ENCODE measurements around the gene PPP2R3A.
"Not testable (repeated sequence)": the region's sequence is repeated elsewhere in the genome, so short reads cannot be mapped to it uniquely, and the experiment has no call there.

PPP2R3A gene

DNA sequence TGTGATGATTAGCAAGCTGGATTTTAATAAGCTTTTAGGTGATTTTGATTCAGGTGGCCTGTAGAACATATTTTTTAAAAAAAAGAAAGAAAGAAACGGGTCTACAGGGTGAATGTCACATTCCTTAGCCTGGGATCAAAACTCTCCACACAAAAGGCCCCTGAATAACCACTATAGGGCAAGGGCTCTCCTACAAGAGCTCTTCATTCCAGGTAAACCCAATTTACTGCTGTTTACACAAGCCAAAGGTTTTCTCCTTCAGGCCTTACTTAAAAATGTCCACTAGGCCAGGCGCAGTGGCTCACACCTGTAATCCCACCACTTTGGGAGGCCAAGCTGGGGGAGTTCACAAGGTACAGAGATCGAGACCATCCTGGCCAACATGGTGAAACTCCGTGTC, 222.3 kb downstream of the PPP2R3A start:
- no peak for DNase-seq (ENCODE audit: low spot score)
- TF ChIP-seq, protein P1, sequence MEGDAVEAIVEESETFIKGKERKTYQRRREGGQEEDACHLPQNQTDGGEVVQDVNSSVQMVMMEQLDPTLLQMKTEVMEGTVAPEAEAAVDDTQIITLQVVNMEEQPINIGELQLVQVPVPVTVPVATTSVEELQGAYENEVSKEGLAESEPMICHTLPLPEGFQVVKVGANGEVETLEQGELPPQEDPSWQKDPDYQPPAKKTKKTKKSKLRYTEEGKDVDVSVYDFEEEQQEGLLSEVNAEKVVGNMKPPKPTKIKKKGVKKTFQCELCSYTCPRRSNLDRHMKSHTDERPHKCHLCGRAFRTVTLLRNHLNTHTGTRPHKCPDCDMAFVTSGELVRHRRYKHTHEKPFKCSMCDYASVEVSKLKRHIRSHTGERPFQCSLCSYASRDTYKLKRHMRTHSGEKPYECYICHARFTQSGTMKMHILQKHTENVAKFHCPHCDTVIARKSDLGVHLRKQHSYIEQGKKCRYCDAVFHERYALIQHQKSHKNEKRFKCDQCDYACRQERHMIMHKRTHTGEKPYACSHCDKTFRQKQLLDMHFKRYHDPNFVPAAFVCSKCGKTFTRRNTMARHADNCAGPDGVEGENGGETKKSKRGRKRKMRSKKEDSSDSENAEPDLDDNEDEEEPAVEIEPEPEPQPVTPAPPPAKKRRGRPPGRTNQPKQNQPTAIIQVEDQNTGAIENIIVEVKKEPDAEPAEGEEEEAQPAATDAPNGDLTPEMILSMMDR (IDR thresholded peaks at IDR 0.05; ENCODE audit: extremely low read depth, missing control alignments), result no peak

DNA sequence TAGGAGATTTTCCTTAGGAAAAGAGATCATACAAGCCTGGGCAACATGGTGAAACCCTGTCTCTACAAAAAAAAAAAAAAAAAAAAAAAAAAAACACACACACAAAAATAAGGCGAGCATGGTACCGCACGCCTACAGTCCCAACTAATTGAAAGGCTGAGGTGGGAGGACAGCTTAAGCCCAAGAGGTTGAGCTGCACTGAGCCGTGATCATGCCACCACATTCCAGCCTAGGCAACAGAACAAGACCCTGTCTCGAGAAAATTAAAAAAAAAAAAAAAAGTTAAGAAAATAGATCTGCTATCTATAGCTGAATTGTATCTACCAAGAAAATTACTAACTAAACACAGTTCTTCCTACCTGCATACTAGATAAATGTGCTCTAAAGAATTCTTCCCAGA, 223.5 kb downstream of the PPP2R3A start:
- TF ChIP-seq, protein P1 (IDR thresholded peaks at IDR 0.05; ENCODE audit: extremely low read depth, missing control alignments), result no peak
- no peak for DNase-seq (ENCODE audit: low spot score)

DNA sequence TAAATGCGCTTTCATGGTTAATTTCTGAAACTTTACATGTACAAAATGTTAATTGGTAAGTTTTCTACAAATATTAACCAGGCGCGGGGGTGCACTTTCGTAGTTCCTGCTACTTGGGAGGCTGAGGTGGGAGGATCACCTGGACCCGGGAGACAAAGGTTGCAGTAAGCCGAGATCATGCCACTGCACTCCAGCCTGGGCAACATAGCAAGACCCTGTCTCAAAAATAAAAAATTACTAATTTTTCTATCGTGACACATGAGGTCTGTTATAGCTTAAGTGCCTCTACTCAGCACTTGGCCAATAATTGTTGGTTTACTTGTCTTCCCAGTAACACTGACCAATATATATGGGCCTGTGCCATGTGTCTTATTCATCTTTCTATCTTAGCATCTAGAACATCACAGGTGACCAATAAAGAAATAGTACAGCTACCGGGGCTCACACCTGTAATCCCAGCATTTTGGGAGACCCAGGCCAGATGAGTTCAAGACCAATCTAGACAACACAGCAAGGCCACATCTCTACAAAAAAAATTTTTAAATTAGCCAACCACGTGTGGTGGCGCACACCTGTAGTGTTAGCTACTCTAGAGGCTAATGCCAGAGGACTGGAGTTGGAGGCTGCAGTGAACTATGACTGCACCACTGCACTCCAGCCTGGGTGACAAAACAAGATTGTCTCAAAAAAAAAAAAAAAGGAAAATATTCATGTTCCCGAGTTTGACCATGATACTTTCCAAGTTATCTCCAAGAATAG, 224.5 kb downstream of the PPP2R3A start:
- DNase-seq (ENCODE audit: low spot score), result no peak
- TF ChIP-seq, protein P1 (IDR thresholded peaks at IDR 0.05; ENCODE audit: extremely low read depth, missing control alignments), result no peak

DNA sequence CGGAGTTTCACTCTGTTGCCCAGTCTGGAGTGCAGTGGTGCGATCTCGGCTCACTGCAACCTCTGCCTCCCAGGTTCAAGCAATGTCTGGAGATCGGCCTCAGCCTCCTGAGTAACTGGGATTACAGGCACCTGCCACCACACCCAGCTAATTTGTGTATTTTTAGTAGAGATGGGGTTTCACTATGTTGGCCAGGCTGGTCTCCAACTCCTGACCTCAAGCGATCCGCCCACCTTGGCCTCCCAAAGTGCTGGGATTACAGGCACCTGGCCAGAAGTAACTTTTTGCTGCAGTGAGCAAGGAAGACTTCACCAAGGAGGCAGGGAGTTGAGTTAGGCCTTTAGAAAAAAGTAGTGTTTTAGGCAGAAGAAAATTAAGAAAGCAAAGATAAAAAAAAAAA, 226.7 kb downstream of the PPP2R3A start:
- DNase-seq (ENCODE audit: low spot score), result not testable (repeated sequence)

DNA sequence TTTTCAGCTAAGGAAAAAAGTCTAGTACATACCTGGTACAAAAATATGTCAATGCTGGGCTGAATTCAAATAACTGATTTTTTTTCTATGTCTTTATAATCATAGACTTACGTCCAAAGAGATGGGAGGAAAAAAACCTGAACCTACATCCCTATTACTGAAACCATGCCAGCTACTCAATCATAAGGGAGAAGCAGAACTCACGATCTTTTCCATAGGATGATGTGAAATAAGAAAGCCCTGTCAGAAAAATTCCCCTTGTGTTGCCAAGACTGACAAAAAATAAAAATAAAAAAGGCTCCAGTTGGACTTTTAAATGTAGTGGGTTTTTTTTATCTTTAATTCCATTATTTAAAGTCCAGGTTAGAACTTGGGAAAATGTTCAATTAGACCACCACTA, 227.3 kb downstream of the PPP2R3A start:
- TF ChIP-seq, protein P1 (IDR thresholded peaks at IDR 0.05; ENCODE audit: extremely low read depth, missing control alignments), result no peak
- DNase-seq (ENCODE audit: low spot score), result no peak

DNA sequence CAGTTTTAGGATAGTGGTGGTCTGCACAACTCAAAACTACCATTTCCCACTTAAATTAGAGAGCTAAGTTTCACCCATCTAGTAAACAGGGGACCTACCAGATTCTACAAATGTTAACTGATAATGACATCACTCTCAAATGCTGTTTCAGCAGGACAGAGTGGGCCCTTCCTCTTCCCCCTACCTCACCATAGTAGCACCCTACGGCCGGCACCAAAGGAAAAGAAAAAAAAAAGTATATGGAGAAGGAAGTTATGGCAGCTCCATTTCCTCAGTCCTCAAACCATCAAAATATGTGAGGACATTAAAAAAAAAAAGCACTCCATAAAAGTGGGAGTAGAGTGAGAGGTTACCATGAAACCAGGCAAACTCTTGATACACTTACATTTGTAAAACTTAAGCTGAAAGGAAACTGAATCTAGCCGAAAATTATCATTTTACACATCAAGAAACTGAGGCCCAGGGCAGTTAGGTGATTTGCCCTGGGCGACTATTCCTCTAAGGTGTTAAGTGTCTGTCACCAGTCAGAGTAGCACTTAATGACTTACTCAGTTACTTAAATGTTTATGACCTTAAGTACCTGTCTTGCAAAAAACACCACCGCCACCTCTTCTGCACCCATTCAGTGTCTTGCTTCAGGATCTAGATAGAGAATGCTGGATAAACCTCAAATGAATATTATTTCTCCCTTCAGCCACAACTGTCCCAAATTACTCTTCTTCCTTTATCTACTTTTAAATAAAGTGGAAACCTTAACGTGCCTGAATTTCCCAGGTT, 227.9 kb downstream of the PPP2R3A start:
- no peak for DNase-seq (ENCODE audit: low spot score)
- TF ChIP-seq, protein P1 (IDR thresholded peaks at IDR 0.05; ENCODE audit: extremely low read depth, missing control alignments), result no peak

DNA sequence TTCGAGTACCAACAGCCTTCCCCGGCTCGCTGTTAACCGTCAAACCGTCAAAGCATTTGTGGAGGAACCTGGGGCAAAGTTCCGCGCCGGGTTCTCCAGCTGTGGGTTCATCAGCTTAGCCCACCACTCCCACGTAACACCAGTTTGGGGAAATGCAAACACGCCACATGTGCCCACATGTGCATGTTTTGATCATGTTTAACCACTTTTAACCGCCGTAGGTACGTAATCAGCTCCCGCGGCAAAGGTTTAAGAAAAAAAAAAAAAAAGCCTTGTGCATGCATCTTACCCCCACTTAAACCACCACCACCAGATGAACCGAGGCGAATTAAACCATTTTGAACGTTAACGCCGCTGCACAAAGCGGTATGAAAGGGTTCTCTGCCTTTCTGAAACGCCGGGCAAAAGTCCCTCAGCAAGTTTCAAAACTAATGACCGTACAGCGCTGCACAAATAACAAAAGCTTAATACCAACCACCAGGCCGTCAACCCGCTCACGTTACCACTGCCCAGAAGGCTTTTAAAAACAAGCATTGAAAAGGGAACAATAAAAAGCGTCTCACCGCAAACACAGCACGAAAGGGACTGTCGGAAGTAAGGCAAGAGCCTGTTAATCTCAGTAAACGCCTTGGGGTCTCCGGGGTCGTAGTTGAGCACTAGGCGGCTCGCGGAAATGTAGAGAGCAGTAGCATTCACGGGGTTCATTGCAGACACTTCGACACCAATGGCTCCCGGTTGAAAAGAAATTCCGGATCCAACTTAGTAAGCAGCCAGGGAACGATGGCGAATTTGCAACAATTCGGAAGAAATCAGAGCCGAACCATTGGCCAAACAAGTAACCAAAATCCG, 229.1 kb downstream of the PPP2R3A start:
- TF ChIP-seq, protein P1 (IDR thresholded peaks at IDR 0.05; ENCODE audit: extremely low read depth, missing control alignments), result no peak

More for the DNA sequence above, 229.1 kb downstream of the PPP2R3A start:
- DNase-seq (ENCODE audit: low spot score), result peak; percentile 25

All from GM20000 (cell line).